WTC11 (cell line): ENCODE results near the gene TRIM47. TPM values are rescaled to one million over a fixed set of nuclear protein-coding genes. Genes with fewer than 3 reads are reported as not detected.

ENCODE experiments used
- ATAC-seq: fragments of 200-7000 bp; cut with Tn5 transposase; 2 replicates; pipeline ENCODE4 v1.10.0; 2021; ENCODE audit warnings: mild to moderate bottlenecking, moderate library complexity
- CTCF ChIA-PET: fragments of 300-600 bp; sonication (Branson Sonifier 250); formaldehyde crosslinking; loops from one replicate; lab custom pipeline; 2021; ENCODE audit warnings: antibody characterized with exemption; lab: Charles Lee
- POLR2A ChIA-PET: fragments of 350-600 bp; sonication (Branson Sonifier 250); formaldehyde crosslinking; loops from one replicate; lab custom pipeline; 2021; ENCODE audit warnings: antibody characterized with exemption; lab: Charles Lee
- DNase-seq: peaks from one replicate; pipeline ENCODE4 v3.0.0; 2021; ENCODE audit warnings: low spot score
- H3K27ac Mint-ChIP-seq: 2 replicates; pipeline ENCODE4 v1.8.0; 2021; ENCODE audit warnings: mixed read lengths
- H3K27me3 Mint-ChIP-seq: 2 replicates; pipeline ENCODE4 v1.8.0; 2021; ENCODE audit warnings: low read depth, mild to moderate bottlenecking, moderate library complexity, mixed read lengths
- H3K36me3 Mint-ChIP-seq: 2 replicates; pipeline ENCODE4 v1.8.0; 2021; ENCODE audit warnings: mixed read lengths
- H3K4me1 Mint-ChIP-seq: 2 replicates; pipeline ENCODE4 v1.8.0; 2022; ENCODE audit warnings: mixed read lengths
- H3K4me3 Mint-ChIP-seq: 2 replicates; pipeline ENCODE4 v1.8.0; 2021; ENCODE audit warnings: mild to moderate bottlenecking, moderate library complexity, mixed read lengths
- H3K9me3 Mint-ChIP-seq: 2 replicates; pipeline ENCODE4 v1.8.0; 2021; ENCODE audit warnings: mixed read lengths
- AR ChIP-seq: fragments of 250-450 bp; sonication (Bioruptor Pico); IDR thresholded peaks from 2 replicates; pipeline ENCODE4 v1.9.0; 2021; ENCODE audit warnings: mild to moderate bottlenecking
- CBFB ChIP-seq: sonication (generic); formaldehyde crosslinking; IDR thresholded peaks from 2 replicates; pipeline ENCODE4 v1.8.1; 2022; ENCODE audit warnings: mild to moderate bottlenecking, low read depth, missing genetic modification reagents
- CREB1 ChIP-seq: sonication (generic); formaldehyde crosslinking; IDR thresholded peaks from 2 replicates; pipeline ENCODE4 v1.8.0; 2023; ENCODE audit warnings: mild to moderate bottlenecking, missing genetic modification reagents
- FOXK1 ChIP-seq: sonication (generic); formaldehyde crosslinking; IDR thresholded peaks from 2 replicates; pipeline ENCODE4 v1.8.0; 2022; ENCODE audit warnings: mild to moderate bottlenecking, moderate library complexity, missing genetic modification reagents
- FOXP1 ChIP-seq: sonication (generic); formaldehyde crosslinking; IDR thresholded peaks from 2 replicates; pipeline ENCODE4 v1.8.0; 2022; ENCODE audit warnings: missing genetic modification reagents, mild to moderate bottlenecking, moderate library complexity, borderline replicate concordance
- KAT7 ChIP-seq: sonication (generic); formaldehyde crosslinking; IDR thresholded peaks from 2 replicates; pipeline ENCODE4 v1.8.1; 2023; ENCODE audit warnings: missing genetic modification reagents, mild to moderate bottlenecking, borderline replicate concordance
- NFE2L1 ChIP-seq: sonication (generic); formaldehyde crosslinking; IDR thresholded peaks from 2 replicates; pipeline ENCODE4 v1.8.1; 2023; ENCODE audit warnings: missing genetic modification reagents
- NFYB ChIP-seq: sonication (generic); formaldehyde crosslinking; conservative IDR thresholded peaks from 2 replicates; pipeline ENCODE4 v1.8.0; 2022; ENCODE audit warnings: low read depth, missing genetic modification reagents
- OVOL2 ChIP-seq: fragments of 250-450 bp; sonication (Bioruptor Pico); IDR thresholded peaks from 2 replicates; pipeline ENCODE4 v1.9.0; 2021; ENCODE audit warnings: mild to moderate bottlenecking, borderline replicate concordance
- SMAD4 ChIP-seq: sonication (generic); formaldehyde crosslinking; IDR thresholded peaks from 2 replicates; pipeline ENCODE4 v1.8.0; 2022; ENCODE audit warnings: mild to moderate bottlenecking, missing genetic modification reagents
- SOX15 ChIP-seq: fragments of 250-450 bp; sonication (Bioruptor Pico); IDR thresholded peaks from 2 replicates; pipeline ENCODE4 v1.9.0; 2021; ENCODE audit warnings: mild to moderate bottlenecking
- SP1 ChIP-seq: sonication (generic); formaldehyde crosslinking; conservative IDR thresholded peaks from 2 replicates; pipeline ENCODE4 v1.8.1; 2022; ENCODE audit warnings: missing genetic modification reagents
- TCF7 ChIP-seq: sonication (generic); formaldehyde crosslinking; IDR thresholded peaks from 2 replicates; pipeline ENCODE4 v1.8.0; 2022; ENCODE audit warnings: mild to moderate bottlenecking, low read depth, missing genetic modification reagents, moderate library complexity
- TEAD4 ChIP-seq: sonication (generic); formaldehyde crosslinking; IDR thresholded peaks from 2 replicates; pipeline ENCODE4 v1.8.0; 2022; ENCODE audit warnings: mild to moderate bottlenecking, missing genetic modification reagents
- TP53 ChIP-seq: sonication (generic); formaldehyde crosslinking; IDR thresholded peaks from 2 replicates; pipeline ENCODE4 v1.8.1; 2023; ENCODE audit warnings: mild to moderate bottlenecking, missing genetic modification reagents
- ZBTB21 ChIP-seq: sonication (generic); formaldehyde crosslinking; IDR thresholded peaks from 2 replicates; pipeline ENCODE4 v1.8.1; 2023; ENCODE audit warnings: mild to moderate bottlenecking, missing genetic modification reagents, borderline replicate concordance
- ZNF263 ChIP-seq: sonication (generic); formaldehyde crosslinking; IDR thresholded peaks from 2 replicates; pipeline ENCODE4 v1.8.1; 2022; ENCODE audit warnings: low read depth, mild to moderate bottlenecking, moderate library complexity, missing genetic modification reagents
- ZNF396 ChIP-seq: fragments of 250-450 bp; sonication (Bioruptor Pico); IDR thresholded peaks from 2 replicates; pipeline ENCODE4 v1.8.0; 2021; ENCODE audit warnings: mild to moderate bottlenecking, moderate library complexity, borderline replicate concordance
- ZNF416 ChIP-seq: fragments of 250-450 bp; sonication (Bioruptor Pico); IDR thresholded peaks from 2 replicates; pipeline ENCODE4 v1.9.0; 2021; ENCODE audit warnings: mild to moderate bottlenecking, inconsistent platforms
- ZNF671 ChIP-seq: fragments of 250-450 bp; sonication (Bioruptor Pico); IDR thresholded peaks from 2 replicates; pipeline ENCODE4 v1.8.0; 2021; ENCODE audit warnings: mild to moderate bottlenecking
- ZSCAN18 ChIP-seq: fragments of 250-450 bp; sonication (Bioruptor Pico); IDR thresholded peaks from 2 replicates; pipeline ENCODE4 v2.1.2; 2022; ENCODE audit warnings: mild to moderate bottlenecking, moderate library complexity
- total RNA-seq: library from RNA; stranded (reverse); gene quantifications from 3 replicates; pipeline ENCODE4 v1.2.3, GENCODE V29; 2021
- TF ChIP-seq, protein P1 (sequence below): sonication (generic); formaldehyde crosslinking; IDR thresholded peaks from 2 replicates; pipeline ENCODE4 v1.8.1; 2023; ENCODE audit warnings: mild to moderate bottlenecking, missing genetic modification reagents, moderate library complexity
- TF ChIP-seq, protein P2 (sequence below): sonication (generic); formaldehyde crosslinking; IDR thresholded peaks from 2 replicates; pipeline ENCODE4 v1.8.1; 2023; ENCODE audit warnings: mild to moderate bottlenecking, missing genetic modification reagents, moderate library complexity
- TF ChIP-seq, protein P3 (sequence below): sonication (generic); formaldehyde crosslinking; IDR thresholded peaks from 2 replicates; pipeline ENCODE4 v1.8.1; 2023; ENCODE audit warnings: mild to moderate bottlenecking, missing genetic modification reagents
- TF ChIP-seq, protein P4 (sequence below): sonication (generic); formaldehyde crosslinking; IDR thresholded peaks from 2 replicates; pipeline ENCODE4 v1.8.0; 2022; ENCODE audit warnings: mild to moderate bottlenecking, missing genetic modification reagents
- TF ChIP-seq, protein P5 (sequence below): fragments of 250-450 bp; sonication (Bioruptor Pico); IDR thresholded peaks from 2 replicates; pipeline ENCODE4 v1.9.0; 2021; ENCODE audit warnings: moderate library complexity, mild to moderate bottlenecking, inconsistent platforms, borderline replicate concordance

TRIM47 gene
- total RNA-seq, 1 experiment from 2014 or later, result 10.0 TPM

DNA sequence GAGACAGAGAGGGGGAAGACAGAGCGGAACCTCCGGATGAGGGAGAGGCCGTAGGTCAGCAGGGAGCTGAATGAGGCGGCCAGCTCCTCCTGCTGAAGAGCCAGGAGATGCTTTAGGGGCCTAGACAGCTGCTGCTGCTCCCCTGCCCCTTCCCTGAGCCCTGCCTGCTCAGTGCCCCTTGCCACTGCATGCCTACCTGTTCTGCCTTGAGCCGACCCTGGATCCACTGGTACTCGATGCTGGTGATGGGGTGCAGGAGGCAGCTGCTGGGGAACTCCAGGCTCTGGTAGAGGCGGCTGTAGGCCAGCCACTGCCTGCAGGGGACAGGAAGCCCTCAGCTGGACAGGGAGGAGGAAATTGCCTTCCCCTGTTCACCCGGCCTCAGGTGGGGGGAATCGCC lies 41.8 kb downstream of the TRIM47 start:
- no peaks in the 10 kb centered on the region for H3K27me3 Mint-ChIP-seq
- no peaks in the 10 kb centered on the region for H3K36me3 Mint-ChIP-seq
- peaks cover 19% of the 10 kb centered on the region for H3K4me1 Mint-ChIP-seq
- H3K27ac Mint-ChIP-seq, result no peak overlapping the region
- H3K9me3 Mint-ChIP-seq, result no peaks in the 10 kb centered on the region
- POLR2A ChIA-PET, result interaction anchor here (0.9 kb wide), 1 partner anchor 45 kb away, joined by 3 read pairs; no protein-coding TSS in a partner anchor
- ATAC-seq (no peak), DNase-seq (no peak)
- no peak overlapping the region for H3K4me3 Mint-ChIP-seq
- CTCF ChIA-PET, result interaction anchor here (0.5 to 6.6 kb wide), 6 partner anchors 9 to 141 kb away, joined by 3 to 76 read pairs (median 6); partner anchors contain the start of genes UNC13D and WBP2
- no peak for TF ChIP-seq CREB1 (CRISPR knock-in tag)
- TF ChIP-seq ZNF396 (CRISPR knock-in tag), result no peak
- TF ChIP-seq ZBTB21 (CRISPR knock-in tag), result no peak
- TF ChIP-seq ZNF671 (CRISPR knock-in tag), result no peak
- TF ChIP-seq TEAD4 (CRISPR knock-in tag), result no peak
- no peak for TF ChIP-seq FOXK1 (CRISPR knock-in tag)
- no peak for TF ChIP-seq AR (CRISPR knock-in tag)
- TF ChIP-seq NFYB (CRISPR knock-in tag), result no peak
- TF ChIP-seq SP1 (CRISPR knock-in tag), result no peak
- no peak for TF ChIP-seq SMAD4 (CRISPR knock-in tag)
- TF ChIP-seq, protein P1, sequence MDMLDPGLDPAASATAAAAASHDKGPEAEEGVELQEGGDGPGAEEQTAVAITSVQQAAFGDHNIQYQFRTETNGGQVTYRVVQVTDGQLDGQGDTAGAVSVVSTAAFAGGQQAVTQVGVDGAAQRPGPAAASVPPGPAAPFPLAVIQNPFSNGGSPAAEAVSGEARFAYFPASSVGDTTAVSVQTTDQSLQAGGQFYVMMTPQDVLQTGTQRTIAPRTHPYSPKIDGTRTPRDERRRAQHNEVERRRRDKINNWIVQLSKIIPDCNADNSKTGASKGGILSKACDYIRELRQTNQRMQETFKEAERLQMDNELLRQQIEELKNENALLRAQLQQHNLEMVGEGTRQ (CRISPR knock-in tag), result no peak
- TF ChIP-seq ZNF416 (CRISPR knock-in tag), result no peak
- TF ChIP-seq CBFB, result no peak
- TF ChIP-seq, protein P2, sequence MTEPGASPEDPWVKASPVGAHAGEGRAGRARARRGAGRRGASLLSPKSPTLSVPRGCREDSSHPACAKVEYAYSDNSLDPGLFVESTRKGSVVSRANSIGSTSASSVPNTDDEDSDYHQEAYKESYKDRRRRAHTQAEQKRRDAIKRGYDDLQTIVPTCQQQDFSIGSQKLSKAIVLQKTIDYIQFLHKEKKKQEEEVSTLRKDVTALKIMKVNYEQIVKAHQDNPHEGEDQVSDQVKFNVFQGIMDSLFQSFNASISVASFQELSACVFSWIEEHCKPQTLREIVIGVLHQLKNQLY (CRISPR knock-in tag), result no peak

DNA sequence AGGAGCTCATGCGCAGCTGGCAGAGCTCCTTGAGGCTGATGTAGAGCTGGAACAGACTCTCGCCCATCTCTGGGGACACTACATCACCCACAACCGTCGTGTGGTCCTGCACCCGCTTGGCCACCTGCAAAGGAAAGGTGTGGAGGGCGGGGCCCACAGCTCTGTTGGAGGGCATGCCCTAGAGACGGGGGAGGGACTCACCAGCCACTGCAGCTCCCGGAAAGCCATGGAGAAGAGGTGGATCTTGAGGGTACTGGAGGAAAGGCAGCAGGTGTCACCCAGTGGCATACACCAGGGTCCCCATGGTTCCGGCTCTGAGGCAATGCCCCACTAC lies 42.8 kb downstream of the TRIM47 start:
- CTCF ChIA-PET, result interaction anchor here (1.2 to 6.6 kb wide), 6 partner anchors 8 to 203 kb away, joined by 3 to 76 read pairs (median 8); partner anchors contain the start of genes SMIM5 and UNC13D
- POLR2A ChIA-PET, result interaction anchor here (0.6 kb wide), 1 partner anchor 294 kb away, joined by 3 read pairs; no protein-coding TSS in a partner anchor
- TF ChIP-seq, protein P3, sequence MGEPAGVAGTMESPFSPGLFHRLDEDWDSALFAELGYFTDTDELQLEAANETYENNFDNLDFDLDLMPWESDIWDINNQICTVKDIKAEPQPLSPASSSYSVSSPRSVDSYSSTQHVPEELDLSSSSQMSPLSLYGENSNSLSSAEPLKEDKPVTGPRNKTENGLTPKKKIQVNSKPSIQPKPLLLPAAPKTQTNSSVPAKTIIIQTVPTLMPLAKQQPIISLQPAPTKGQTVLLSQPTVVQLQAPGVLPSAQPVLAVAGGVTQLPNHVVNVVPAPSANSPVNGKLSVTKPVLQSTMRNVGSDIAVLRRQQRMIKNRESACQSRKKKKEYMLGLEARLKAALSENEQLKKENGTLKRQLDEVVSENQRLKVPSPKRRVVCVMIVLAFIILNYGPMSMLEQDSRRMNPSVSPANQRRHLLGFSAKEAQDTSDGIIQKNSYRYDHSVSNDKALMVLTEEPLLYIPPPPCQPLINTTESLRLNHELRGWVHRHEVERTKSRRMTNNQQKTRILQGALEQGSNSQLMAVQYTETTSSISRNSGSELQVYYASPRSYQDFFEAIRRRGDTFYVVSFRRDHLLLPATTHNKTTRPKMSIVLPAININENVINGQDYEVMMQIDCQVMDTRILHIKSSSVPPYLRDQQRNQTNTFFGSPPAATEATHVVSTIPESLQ (CRISPR knock-in tag), result no peak
- TF ChIP-seq TP53 (no peak), TCF7 (no peak), SOX15 (no peak), ZNF263 (CRISPR knock-in tag) (no peak), ZNF671 (CRISPR knock-in tag) (no peak), NFE2L1 (CRISPR knock-in tag) (no peak), OVOL2 (CRISPR knock-in tag) (no peak), ZSCAN18 (no peak), FOXP1 (CRISPR knock-in tag) (no peak), ZNF416 (CRISPR knock-in tag) (no peak), KAT7 (CRISPR knock-in tag) (no peak), NFYB (CRISPR knock-in tag) (no peak)
- TF ChIP-seq, protein P4, sequence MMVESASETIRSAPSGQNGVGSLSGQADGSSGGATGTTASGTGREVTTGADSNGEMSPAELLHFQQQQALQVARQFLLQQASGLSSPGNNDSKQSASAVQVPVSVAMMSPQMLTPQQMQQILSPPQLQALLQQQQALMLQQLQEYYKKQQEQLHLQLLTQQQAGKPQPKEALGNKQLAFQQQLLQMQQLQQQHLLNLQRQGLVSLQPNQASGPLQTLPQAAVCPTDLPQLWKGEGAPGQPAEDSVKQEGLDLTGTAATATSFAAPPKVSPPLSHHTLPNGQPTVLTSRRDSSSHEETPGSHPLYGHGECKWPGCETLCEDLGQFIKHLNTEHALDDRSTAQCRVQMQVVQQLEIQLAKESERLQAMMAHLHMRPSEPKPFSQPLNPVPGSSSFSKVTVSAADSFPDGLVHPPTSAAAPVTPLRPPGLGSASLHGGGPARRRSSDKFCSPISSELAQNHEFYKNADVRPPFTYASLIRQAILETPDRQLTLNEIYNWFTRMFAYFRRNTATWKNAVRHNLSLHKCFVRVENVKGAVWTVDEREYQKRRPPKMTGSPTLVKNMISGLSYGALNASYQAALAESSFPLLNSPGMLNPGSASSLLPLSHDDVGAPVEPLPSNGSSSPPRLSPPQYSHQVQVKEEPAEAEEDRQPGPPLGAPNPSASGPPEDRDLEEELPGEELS, result no peak
- TF ChIP-seq, protein P5, sequence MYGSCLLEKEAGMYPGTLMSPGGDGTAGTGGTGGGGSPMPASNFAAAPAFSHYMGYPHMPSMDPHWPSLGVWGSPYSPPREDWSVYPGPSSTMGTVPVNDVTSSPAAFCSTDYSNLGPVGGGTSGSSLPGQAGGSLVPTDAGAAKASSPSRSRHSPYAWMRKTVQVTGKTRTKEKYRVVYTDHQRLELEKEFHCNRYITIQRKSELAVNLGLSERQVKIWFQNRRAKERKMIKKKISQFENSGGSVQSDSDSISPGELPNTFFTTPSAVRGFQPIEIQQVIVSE (CRISPR knock-in tag), result no peak
- TF ChIP-seq, all 79 proteins: peak for 0
- Mint-ChIP-seq H3K27me3 (no peaks in the 10 kb centered on the region), H3K4me1 (peaks cover 25% of the 10 kb centered on the region), H3K27ac (no peak overlapping the region), H3K4me3 (no peak overlapping the region), H3K36me3 (no peaks in the 10 kb centered on the region), H3K9me3 (no peaks in the 10 kb centered on the region)
- ATAC-seq, result no peak
- DNase-seq, result no peak
